ENCODE measurements around the gene GRM4. TPM values are rescaled to one million over a fixed set of nuclear protein-coding genes. Genes with fewer than 3 reads are reported as not detected.

Gene GRM4
- total RNA-seq, 2 donors from 2014 or later = not detected

- DNase-seq = no peak
- no peak for ATAC-seq
- intact Hi-C loops (cut with DNase I) = no loop called here
Observed at GRCh38 chr6:34071884-34072379, 74.0 kb downstream of the GRM4 start.

GRCh38 chr6:34071136-34071883, 74.6 kb downstream of the GRM4 start:
- no peak for ATAC-seq
- DNase-seq = no peak
- intact Hi-C loops (cut with DNase I) = no loop called here

GRCh38 chr6:34070315-34071135, 75.4 kb downstream of the GRM4 start:
- intact Hi-C loops (cut with DNase I) = no loop called here
- ATAC-seq (no peak), DNase-seq (no peak)

GRCh38 chr6:34068462-34069044, 77.3 kb downstream of the GRM4 start:
- intact Hi-C loops (cut with DNase I) = no loop called here
- DNase-seq (no peak), ATAC-seq (no peak)

- DNase-seq (no peak), ATAC-seq (no peak)
- intact Hi-C loops (cut with DNase I) = no loop called here
Observed at GRCh38 chr6:34067814-34068213, 78.1 kb downstream of the GRM4 start.

- intact Hi-C loops (cut with DNase I) = no loop called here
Observed at GRCh38 chr6:34066772-34067770, 78.8 kb downstream of the GRM4 start.

GRCh38 chr6:34066218-34066571, 79.7 kb downstream of the GRM4 start:
- ATAC-seq (no peak), DNase-seq (no peak)
- intact Hi-C loops (cut with DNase I) = no loop called here

More at GRCh38 chr6:34066772-34067770, 78.8 kb downstream of the GRM4 start:
- no peak for ATAC-seq
- no peak for DNase-seq

- ATAC-seq (peak; percentile 75 to 80), DNase-seq (peak; percentile 65)
- intact Hi-C loops (cut with DNase I) = no loop called here
Observed at GRCh38 chr6:34065466-34066217, 80.2 kb downstream of the GRM4 start.

GRCh38 chr6:34064675-34065074, 81.2 kb downstream of the GRM4 start:
- intact Hi-C loops (cut with DNase I) = no loop called here
- ATAC-seq (no peak), DNase-seq (no peak)

GRCh38 chr6:34063651-34064050, 82.2 kb downstream of the GRM4 start:
- no peak for ATAC-seq
- intact Hi-C loops (cut with DNase I) = no loop called here

GRCh38 chr6:34062815-34063214, 83.1 kb downstream of the GRM4 start:
- no peak for DNase-seq
- intact Hi-C loops (cut with DNase I) = no loop called here
- ATAC-seq = no peak

More at GRCh38 chr6:34063651-34064050, 82.2 kb downstream of the GRM4 start:
- no peak for DNase-seq

- ATAC-seq = no peak
- DNase-seq = no peak
- intact Hi-C loops (cut with DNase I) = no loop called here
Observed at GRCh38 chr6:34062156-34062555, 83.7 kb downstream of the GRM4 start.

- ATAC-seq = no peak
- intact Hi-C loops (cut with DNase I) = no loop called here
- no peak for DNase-seq
Observed at GRCh38 chr6:34061348-34061747, 84.5 kb downstream of the GRM4 start.

GRCh38 chr6:34059914-34060313, 86.0 kb downstream of the GRM4 start:
- intact Hi-C loops (cut with DNase I) = loop anchor here in 1 of 2 donors (5.0 kb wide), 1 partner anchor 92 kb away; no protein-coding TSS in a partner anchor
- DNase-seq = no peak
- no peak for ATAC-seq

GRCh38 chr6:34059136-34059731, 86.7 kb downstream of the GRM4 start:
- intact Hi-C loops (cut with DNase I) = loop anchor here in 1 of 2 donors (5.0 kb wide), 1 partner anchor 93 kb away; no protein-coding TSS in a partner anchor
- DNase-seq = no peak
- ATAC-seq = peak in 1 of 2 donors; percentile 6

- no peak for ATAC-seq
Observed at GRCh38 chr6:34057790-34058189, 88.1 kb downstream of the GRM4 start.

GRCh38 chr6:34057191-34057590, 88.7 kb downstream of the GRM4 start:
- no peak for ATAC-seq
- DNase-seq = no peak
- intact Hi-C loops (cut with DNase I) = loop anchor here in 1 of 2 donors (5.0 kb wide), 1 partner anchor 95 kb away; no protein-coding TSS in a partner anchor

More at GRCh38 chr6:34057790-34058189, 88.1 kb downstream of the GRM4 start:
- intact Hi-C loops (cut with DNase I) = loop anchor here in 1 of 2 donors (5.0 kb wide), 1 partner anchor 95 kb away; no protein-coding TSS in a partner anchor
- no peak for DNase-seq
